ENCODE results near the gene IL9. TPM values are rescaled to one million over a fixed set of nuclear protein-coding genes. Genes with fewer than 3 reads are reported as not detected.

IL9 gene
- total RNA-seq, 4 donors from 2014 or later, result not detected

DNA sequence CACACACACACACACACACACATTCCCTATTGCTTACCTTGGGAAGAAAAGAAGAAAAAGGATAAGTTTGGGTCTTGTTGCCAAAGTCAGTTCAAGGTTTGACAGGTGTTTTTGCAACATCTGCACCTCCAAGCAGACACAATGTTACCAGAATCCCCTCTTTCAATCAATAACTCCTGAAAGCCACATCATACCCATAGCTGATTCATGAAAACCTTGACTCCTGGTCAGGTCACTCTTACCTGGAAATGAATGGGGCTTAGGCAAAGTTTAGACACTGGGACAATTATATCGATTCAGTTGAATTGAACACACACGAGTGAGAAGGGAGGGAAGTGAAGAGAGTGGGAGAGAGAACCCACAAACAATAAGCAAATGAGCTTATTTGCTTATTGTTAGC is 27.0 kb downstream of the IL9 start:
- TF ChIP-seq, protein P1, sequence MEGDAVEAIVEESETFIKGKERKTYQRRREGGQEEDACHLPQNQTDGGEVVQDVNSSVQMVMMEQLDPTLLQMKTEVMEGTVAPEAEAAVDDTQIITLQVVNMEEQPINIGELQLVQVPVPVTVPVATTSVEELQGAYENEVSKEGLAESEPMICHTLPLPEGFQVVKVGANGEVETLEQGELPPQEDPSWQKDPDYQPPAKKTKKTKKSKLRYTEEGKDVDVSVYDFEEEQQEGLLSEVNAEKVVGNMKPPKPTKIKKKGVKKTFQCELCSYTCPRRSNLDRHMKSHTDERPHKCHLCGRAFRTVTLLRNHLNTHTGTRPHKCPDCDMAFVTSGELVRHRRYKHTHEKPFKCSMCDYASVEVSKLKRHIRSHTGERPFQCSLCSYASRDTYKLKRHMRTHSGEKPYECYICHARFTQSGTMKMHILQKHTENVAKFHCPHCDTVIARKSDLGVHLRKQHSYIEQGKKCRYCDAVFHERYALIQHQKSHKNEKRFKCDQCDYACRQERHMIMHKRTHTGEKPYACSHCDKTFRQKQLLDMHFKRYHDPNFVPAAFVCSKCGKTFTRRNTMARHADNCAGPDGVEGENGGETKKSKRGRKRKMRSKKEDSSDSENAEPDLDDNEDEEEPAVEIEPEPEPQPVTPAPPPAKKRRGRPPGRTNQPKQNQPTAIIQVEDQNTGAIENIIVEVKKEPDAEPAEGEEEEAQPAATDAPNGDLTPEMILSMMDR (IDR thresholded peaks at IDR 0.05), result no peak
- no peak for TF ChIP-seq POLR2A (IDR thresholded peaks at IDR 0.05)
- WGBS, 2 donors, result 70 to 85% methylated on average over 2 of the region's 2 CpGs
- H3K4me3 ChIP-seq (ENCODE audit: low read depth, poor library complexity, severe bottlenecking), result no peak overlapping the region
- no peak for DNase-seq (ENCODE audit: low spot score in 2 of 2)
- intact Hi-C loops (cut with DNase I; ENCODE audit: low total_unique reads), result no loop called here

DNA sequence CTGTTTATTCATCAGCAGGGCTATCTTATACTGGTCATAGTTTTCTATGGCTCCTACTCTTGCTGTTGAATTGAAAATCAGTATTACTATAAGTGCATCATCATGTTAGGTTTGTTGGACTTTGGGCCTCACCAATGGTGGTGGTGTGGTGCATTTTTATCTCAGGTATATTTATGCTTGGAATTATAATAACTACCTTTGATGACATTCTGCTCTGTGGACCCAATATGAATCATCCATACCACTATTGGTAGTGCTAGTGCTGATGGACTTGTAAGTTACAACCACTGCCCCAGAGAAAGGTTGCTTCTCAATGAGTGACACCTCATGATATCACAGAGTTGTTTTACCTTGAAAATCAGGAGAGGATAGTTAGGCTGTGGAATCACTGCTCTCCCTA is 28.0 kb downstream of the IL9 start:
- TF ChIP-seq, protein P1 (IDR thresholded peaks at IDR 0.05), result no peak
- TF ChIP-seq POLR2A (IDR thresholded peaks at IDR 0.05), result no peak
- H3K4me3 ChIP-seq (ENCODE audit: low read depth, poor library complexity, severe bottlenecking), result no peak overlapping the region
- DNase-seq (ENCODE audit: low spot score in 2 of 2), result no peak
- intact Hi-C loops (cut with DNase I; ENCODE audit: low total_unique reads), result no loop called here

DNA sequence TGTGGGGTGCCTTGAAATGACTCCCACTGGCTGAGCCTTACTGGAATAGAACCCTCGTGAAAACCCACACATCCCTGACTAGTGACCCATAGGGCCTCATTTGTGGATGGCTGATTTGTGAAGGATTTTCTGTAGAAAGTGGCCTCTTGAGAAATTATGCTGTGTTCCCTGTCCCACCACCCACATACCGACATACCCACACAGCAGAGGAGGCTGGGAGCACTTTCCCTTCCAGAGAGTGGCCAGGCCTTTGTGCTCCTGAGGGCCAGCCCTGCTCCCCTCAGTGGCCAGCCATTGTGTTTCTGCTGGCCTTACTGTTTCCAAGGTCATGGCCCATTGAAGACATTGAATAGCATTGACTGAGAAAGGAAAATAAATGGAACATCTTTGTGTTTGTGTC is 29.6 kb downstream of the IL9 start:
- DNase-seq (ENCODE audit: low spot score in 2 of 2), result no peak
- TF ChIP-seq, protein P1 (IDR thresholded peaks at IDR 0.05), result no peak
- TF ChIP-seq POLR2A (IDR thresholded peaks at IDR 0.05), result no peak
- no peak overlapping the region for H3K4me3 ChIP-seq (ENCODE audit: low read depth, poor library complexity, severe bottlenecking)
- intact Hi-C loops (cut with DNase I; ENCODE audit: low total_unique reads), result no loop called here
- 81 to 85% methylated on average over 2 of the region's 2 CpGs for WGBS, 2 donors

DNA sequence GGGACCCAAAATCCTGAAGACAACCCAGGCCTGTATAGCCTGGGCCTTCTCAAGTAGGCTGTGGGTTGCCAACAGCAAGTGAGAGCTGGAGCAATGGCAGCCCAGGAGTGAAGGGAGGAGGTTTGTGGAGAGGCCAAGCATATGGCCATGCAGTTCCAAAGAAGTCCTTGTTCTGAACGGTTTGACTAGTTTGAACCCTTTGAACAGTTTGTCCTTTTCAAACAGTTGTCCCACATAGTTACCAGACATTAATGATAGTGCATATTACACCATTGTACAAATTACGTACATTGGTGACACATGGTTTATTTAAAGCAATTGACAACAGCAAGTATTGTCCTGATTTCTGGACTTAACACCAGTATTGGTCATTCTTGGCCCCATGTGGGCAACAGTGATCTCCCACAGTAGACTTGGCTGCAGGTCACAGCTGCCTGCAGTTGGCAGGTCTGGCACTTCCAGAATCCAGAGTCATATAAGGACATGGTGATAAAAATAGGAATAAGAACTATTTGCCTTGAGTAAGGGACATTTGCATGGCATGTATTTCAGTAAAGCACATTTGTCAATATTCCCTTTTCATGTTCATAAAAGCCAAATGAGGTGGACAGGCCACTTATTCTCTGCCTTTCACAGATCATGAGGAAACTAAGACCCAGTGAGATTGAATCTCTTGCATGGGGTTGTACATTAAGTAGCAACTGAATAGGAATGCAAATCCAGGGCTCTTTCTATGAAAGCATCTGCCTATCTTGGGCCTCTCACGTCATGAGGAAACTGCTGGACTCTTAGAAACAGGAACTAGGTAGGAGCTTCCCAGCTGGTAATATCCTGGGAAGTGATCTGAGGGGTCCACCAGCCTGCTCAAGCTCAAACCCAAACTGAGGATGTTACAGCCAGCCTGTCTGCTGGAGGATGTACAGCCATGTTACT is 30.9 kb downstream of the IL9 start:
- WGBS, 2 donors, result 81 to 82% methylated on average over 3 of the region's 3 CpGs
- intact Hi-C loops (cut with DNase I; ENCODE audit: low total_unique reads), result no loop called here
- TF ChIP-seq, protein P1 (IDR thresholded peaks at IDR 0.05), result no peak
- no peak for TF ChIP-seq POLR2A (IDR thresholded peaks at IDR 0.05)
- peak in 1 of 2 donors; percentile 21 for DNase-seq (ENCODE audit: low spot score in 2 of 2)
- no peak overlapping the region for H3K4me3 ChIP-seq (ENCODE audit: low read depth, poor library complexity, severe bottlenecking)

DNA sequence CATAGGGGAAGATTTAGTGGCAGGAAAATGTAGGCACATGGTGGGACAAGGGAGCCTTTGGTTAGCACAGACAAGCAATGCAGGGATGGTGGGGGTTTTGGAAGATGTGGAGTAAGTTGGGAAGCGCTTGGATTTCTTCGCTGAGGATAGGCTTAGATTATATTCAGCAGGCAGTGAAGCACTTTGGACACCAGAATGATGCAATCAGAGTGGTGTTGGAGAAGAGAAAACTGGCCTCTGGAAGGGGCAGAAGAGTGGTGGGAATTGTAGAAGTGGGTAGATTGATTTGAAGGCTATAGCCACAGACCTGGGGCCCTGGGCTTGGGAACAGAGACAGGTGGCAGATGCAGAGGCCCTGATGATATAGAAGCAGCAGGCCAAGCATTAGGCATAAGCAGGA is 32.9 kb downstream of the IL9 start:
- TF ChIP-seq POLR2A (IDR thresholded peaks at IDR 0.05), result no peak
- TF ChIP-seq, protein P1 (IDR thresholded peaks at IDR 0.05), result no peak
- intact Hi-C loops (cut with DNase I; ENCODE audit: low total_unique reads), result no loop called here
- WGBS, 2 donors, result 94 to 99% methylated on average over 2 of the region's 2 CpGs
- H3K4me3 ChIP-seq (ENCODE audit: low read depth, poor library complexity, severe bottlenecking), result no peak overlapping the region
- DNase-seq (ENCODE audit: low spot score in 2 of 2), result peak in 1 of 2 donors; percentile 34

Data from lower leg skin (tissue), 4 donors.